Fibroblast of skin of left quadriceps (primary cell): ENCODE results near the gene POMZP3.
"Not testable (repeated sequence)": the region's sequence is repeated elsewhere in the genome, so short reads cannot be mapped to it uniquely, and the experiment has no call there.

ENCODE experiments used
- DNase-seq, 2 experiments: peaks; one replicate each; pipeline ENCODE4 v3.0.0-alpha.2; 2013; ENCODE audit warnings: low read depth in 2 of 2

The POMZP3 gene

GRCh38 chr7:76588586-76588985 lies 38.5 kb downstream of the POMZP3 start:
- not testable (repeated sequence) for DNase-seq

DNA sequence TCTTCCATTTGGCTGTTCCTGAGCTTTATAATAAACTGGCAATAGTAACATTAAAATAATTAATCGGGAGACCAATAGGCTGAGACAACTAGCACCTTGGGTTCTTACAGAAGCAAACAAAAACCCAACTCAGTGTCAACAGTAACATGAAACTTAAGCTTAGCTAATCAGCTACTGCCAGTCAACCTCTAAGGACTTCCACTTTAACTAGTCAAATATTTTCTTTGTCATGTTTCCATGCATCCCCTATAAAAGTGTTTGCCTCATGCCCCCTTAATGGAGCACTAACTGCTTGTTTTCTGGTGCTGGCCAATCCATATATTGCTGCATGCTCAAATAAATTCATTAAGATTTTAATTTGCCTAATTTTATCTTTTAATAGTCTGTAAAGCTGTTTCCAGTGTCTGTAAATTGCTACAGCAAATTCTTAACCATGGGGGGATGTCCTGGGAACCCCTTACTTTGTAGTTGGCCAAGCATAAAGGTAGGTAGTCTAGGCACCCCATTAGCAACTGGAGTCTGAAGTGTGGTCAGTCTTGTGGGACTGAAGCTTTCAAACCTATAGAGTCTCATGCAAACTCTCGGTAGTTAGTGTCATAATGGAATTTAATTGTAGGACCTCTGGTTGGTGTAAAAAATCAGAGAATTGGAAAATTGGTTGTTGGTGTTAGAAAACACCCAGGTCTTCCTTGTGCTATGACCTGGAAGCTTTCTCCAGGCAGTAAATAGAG lies 40.3 kb downstream of the POMZP3 start:
- not testable (repeated sequence) for DNase-seq

- peak in 1 of 2 experiments; percentile 11 for DNase-seq
These were observed 43.3 kb downstream of the POMZP3 start for GRCh38 chr7:76583636-76584281.

DNA sequence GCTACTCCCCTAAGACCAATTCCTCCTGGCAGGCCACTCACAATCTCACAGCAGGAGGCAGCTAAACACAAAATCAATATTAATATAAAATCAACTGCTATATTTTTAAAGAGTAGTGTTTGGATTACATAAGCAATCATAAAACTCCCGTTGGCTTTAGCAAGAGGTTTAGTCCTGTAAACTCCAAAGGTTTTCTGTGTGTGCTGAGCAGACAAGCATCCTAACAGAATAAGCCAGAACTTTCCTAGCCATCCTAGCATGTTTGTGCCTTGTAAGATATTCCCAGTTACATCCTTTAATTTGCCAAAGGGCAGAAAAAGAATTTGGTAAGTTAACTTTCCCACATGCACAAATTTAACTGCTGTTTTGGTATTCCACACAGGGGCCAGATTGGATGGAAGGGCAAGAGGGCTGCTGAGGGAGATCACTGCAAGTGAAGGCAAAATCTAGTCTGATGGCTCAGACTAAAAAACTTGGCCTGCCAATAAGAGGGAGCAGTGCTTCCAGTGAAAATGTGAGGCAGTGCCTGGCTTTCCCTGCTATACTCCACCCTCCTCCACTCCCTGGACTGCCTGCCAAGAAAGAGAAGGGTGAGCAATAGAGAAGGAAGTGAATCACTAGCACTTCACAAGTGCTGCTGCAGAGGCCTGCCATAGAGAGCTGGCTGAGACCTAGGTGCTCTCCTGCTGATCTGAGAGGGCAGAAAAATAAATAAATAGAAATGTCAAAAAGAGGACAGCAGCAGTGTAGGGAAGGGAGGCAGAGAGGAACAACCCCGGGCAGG lies 44.0 kb downstream of the POMZP3 start:
- DNase-seq: peak; percentile 68 to 73

DNA sequence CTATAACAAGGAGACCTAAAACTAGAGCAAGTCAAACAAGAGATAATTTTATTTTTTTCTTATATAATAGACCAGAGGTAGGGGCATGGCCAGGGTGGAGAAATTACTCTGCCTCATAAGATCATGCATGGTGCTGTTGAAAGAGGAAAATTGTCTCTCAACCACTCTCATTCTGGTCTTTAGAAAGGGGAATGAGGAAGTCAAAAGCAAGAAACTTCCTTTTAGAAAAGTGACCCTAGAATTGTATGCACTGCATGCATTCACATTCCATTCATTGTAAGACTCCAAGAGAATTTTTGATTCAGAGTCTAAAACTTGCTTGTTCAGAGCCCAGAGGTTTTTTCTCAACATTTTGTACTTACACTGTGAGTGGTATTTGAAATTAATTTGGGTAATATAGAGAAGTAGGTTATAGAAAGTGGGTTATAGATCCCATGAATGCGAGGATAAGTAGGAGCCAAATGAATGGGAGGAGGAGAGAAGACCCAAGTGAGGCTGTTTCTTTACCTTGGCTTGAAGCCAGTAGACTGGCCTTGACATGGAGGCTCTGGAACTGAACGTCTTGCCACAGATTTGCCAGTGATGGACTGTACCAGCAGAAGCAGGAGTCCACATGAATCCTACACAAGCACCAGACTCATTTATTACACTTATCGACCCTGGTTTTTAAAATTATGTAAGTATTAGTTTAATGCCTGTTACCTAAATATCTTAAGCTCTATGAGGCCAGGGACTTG lies 51.0 kb downstream of the POMZP3 start:
- not testable (repeated sequence) for DNase-seq

DNA sequence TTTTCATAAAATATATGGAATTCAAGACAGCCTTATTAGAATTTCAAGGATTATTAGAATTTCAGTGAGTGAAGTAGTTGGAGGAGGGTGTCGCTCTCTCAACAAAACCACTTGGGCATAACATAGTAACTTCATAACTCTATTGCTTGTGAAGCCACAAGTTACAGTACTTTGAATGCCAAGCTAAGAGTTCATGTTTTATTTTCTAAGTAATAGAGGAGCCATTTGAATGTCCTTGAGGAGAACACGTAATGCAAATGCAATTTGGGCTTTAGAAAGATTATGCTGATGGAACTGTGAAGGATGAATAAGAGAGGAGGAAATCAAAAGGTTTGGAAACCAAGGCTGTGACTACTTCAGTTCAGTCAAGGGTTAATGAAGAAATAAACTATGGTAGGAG lies 51.6 kb downstream of the POMZP3 start:
- DNase-seq: not testable (repeated sequence)

GRCh38 chr7:76572296-76572695 lies 54.8 kb downstream of the POMZP3 start:
- not testable (repeated sequence) for DNase-seq

- peak; percentile 16 to 17 for DNase-seq
These were observed 56.7 kb downstream of the POMZP3 start for GRCh38 chr7:76570324-76570775.

DNA sequence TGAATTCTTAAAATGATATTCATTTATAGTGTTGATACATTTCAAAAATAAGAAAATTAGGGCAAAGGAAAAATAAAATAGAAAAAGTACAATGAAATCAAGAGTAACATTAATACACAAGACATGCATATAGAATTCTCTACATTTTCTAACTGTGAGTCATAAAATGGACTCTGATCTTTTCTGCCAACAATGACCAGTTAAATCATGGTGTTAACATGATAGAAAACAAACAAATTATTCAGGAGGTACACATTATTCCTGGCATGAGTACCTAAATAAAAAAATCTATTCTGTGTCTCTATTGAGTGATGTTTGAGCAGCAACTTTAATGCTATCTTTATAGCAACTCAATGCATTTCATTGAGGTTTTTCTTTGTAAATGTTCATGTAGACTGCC lies 58.3 kb downstream of the POMZP3 start:
- DNase-seq: peak; percentile 7 to 14

- DNase-seq: not testable (repeated sequence)
These were observed 59.3 kb downstream of the POMZP3 start for GRCh38 chr7:76567753-76568152.

DNA sequence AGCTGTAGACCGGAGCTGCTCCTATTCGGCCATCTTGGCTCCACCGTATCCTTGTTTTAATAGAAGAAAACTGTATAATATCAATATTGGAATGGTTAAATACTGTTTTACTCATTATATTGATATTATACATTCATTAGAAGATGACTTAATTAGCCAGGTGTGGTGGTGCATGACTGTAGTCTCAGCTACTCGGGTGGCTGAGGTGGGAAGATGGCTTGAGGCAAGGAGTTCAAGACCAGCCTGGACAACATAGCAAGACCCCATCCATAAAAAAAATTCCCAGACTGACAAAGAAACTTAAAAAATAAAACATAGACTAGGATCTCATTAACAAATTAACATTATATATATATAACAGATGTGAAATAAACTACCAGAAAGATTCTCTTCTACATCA lies 59.8 kb downstream of the POMZP3 start:
- DNase-seq: not testable (repeated sequence)

GRCh38 chr7:76565001-76565400 lies 62.1 kb downstream of the POMZP3 start:
- DNase-seq: not testable (repeated sequence)

- DNase-seq: not testable (repeated sequence)
These were observed 65.7 kb downstream of the POMZP3 start for GRCh38 chr7:76561342-76561741.

GRCh38 chr7:76560157-76560556 lies 66.9 kb downstream of the POMZP3 start:
- DNase-seq: not testable (repeated sequence)
